NCI-H460 (cell line): ENCODE data around the gene PDK2. TPM values are rescaled to one million over a fixed set of nuclear protein-coding genes. Genes with fewer than 3 reads are reported as not detected.

Experiments used
- DNase-seq: peaks from one replicate; pipeline ENCODE4 v3.0.0-alpha.2; 2016; ENCODE audit warnings: low read depth; ENCODE audit errors: extremely low read depth
- total RNA-seq: library from RNA; depleted of rRNA; stranded (reverse); fragments of >200 nt; shearing (Covaris generic); gene quantifications from 2 replicates; pipeline ENCODE4 v1.2.3, GENCODE V29; 2014

The PDK2 gene
- total RNA-seq, 1 experiment from 2014 or later, result 3.9 TPM

GRCh38 chr17:50076591-50077235 is 18.4 kb upstream of the PDK2 start:
- DNase-seq, result no peak

- no peak for DNase-seq
Observed at GRCh38 chr17:50078430-50078829, 16.7 kb upstream of the PDK2 start.

GRCh38 chr17:50079334-50080095 is 15.6 kb upstream of the PDK2 start:
- no peak for DNase-seq

GRCh38 chr17:50080096-50080480 is 15.1 kb upstream of the PDK2 start:
- DNase-seq, result no peak

- DNase-seq, result no peak
Observed at GRCh38 chr17:50080827-50081226, 14.3 kb upstream of the PDK2 start.

- DNase-seq, result no peak
Observed at GRCh38 chr17:50081757-50082156, 13.4 kb upstream of the PDK2 start.

GRCh38 chr17:50087246-50087911 is 7.8 kb upstream of the PDK2 start:
- peak; percentile 68 for DNase-seq

GRCh38 chr17:50087912-50088405 is 7.2 kb upstream of the PDK2 start:
- no peak for DNase-seq

GRCh38 chr17:50088952-50089825 is 6.0 kb upstream of the PDK2 start:
- no peak for DNase-seq

- DNase-seq, result no peak
Observed at GRCh38 chr17:50090071-50090470, 5.1 kb upstream of the PDK2 start.

GRCh38 chr17:50090971-50091917 is 3.9 kb upstream of the PDK2 start:
- DNase-seq, result no peak

GRCh38 chr17:50091918-50092285 is 3.2 kb upstream of the PDK2 start:
- no peak for DNase-seq

GRCh38 chr17:50093246-50093645 is 1.9 kb upstream of the PDK2 start:
- no peak for DNase-seq

GRCh38 chr17:50093807-50094206 is 1.3 kb upstream of the PDK2 start:
- DNase-seq, result no peak

GRCh38 chr17:50094243-50094752 is 853 bp upstream of the PDK2 start:
- DNase-seq, result peak; percentile 81

- no peak for DNase-seq
Observed at GRCh38 chr17:50095626-50096037, 481 bp downstream of the PDK2 start.

- DNase-seq, result no peak
Observed at GRCh38 chr17:50096092-50096491, 941 bp downstream of the PDK2 start.

- no peak for DNase-seq
Observed at GRCh38 chr17:50096758-50097157, 1.6 kb downstream of the PDK2 start.

GRCh38 chr17:50097455-50097854 is 2.3 kb downstream of the PDK2 start:
- DNase-seq, result no peak
